Measurements from ENCODE around the gene FHIT. TPM values are rescaled to one million over a fixed set of nuclear protein-coding genes. Genes with fewer than 3 reads are reported as not detected.

Gene FHIT
- total RNA-seq, 4 donors from 2014 or later: 4.4 to 10.6 (median 8.4) TPM

DNA sequence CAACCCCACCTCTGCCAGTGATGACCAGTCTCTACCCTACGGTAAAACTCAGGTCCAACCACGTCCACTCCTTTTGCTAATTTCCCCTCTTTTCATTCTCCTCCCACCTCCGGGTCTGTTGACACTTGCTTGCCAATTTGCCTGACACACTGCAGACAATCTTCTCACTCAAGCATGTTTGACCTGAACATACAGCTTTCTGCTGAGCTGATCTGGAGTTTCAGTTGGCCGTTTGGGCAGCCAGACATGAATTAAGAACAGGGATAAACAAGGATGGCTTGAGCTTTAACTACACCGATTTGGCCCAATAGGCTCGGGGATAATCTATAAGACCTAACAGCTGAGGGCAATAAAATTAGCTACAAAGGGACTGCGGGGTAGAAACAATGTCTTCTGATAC is 1442.8 kb downstream of the FHIT start:
- TF ChIP-seq, protein P1, sequence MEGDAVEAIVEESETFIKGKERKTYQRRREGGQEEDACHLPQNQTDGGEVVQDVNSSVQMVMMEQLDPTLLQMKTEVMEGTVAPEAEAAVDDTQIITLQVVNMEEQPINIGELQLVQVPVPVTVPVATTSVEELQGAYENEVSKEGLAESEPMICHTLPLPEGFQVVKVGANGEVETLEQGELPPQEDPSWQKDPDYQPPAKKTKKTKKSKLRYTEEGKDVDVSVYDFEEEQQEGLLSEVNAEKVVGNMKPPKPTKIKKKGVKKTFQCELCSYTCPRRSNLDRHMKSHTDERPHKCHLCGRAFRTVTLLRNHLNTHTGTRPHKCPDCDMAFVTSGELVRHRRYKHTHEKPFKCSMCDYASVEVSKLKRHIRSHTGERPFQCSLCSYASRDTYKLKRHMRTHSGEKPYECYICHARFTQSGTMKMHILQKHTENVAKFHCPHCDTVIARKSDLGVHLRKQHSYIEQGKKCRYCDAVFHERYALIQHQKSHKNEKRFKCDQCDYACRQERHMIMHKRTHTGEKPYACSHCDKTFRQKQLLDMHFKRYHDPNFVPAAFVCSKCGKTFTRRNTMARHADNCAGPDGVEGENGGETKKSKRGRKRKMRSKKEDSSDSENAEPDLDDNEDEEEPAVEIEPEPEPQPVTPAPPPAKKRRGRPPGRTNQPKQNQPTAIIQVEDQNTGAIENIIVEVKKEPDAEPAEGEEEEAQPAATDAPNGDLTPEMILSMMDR (IDR thresholded peaks at IDR 0.05; ENCODE audit: low read depth): no peak

DNA sequence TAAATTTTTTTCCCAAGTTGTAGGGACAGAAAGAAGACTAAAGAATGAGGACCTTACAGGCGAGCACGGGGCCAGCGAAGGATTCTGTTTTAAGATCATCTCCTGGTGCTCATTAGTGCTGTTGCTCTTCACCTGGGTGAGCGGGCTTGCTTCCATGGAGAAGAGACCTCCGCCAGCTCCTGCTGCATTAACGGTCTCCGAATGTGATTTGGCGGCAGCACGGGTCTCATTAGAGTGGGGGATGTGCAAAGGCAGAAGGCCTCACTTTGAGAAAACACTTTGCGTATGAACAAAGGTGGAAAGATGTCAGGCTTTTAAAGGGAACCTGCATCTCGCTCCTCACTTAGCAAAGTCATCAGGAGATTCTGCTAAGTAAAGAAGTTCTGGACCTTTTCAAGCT is 1448.0 kb downstream of the FHIT start:
- TF ChIP-seq, protein P1 (IDR thresholded peaks at IDR 0.05; ENCODE audit: low read depth): no peak

DNA sequence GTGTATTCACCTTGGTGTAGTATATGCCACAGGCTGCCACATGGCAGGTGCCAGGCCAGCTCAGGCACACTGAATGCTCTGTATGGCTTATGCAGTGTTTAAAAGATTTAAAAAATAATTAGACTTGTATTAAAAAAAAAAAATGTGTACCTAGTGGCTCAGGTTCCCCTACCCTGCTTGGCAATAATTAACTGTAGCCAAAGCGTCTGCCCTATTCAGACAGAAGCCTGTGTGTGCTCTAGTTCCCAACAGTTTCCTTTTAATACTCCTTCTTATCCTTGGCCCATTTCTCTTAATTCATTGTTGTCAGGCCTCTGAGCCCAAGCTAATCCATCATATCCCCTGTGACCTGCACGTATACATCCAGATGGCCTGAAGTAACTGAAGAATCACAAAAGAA is 1449.2 kb downstream of the FHIT start:
- TF ChIP-seq, protein P1 (IDR thresholded peaks at IDR 0.05; ENCODE audit: low read depth): no peak

DNA sequence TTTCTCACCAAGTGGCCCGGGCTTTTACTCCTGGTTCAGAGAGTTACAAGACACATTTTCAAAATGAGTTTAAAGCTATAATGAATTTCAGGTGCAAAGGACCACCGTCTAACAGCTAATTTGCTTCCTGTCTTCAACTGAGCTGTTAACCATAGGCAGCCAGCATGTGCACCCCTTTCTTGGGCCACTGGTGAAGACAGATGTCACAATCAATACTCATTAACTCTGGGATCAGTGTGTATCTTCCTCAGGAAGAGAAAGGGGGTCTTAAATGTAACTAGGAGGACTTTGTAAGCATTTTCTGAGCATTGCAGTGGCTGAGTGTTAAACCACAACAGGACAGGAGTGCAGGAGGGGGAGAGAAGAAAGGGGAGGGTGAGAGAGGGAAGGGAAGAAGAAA is 1450.8 kb downstream of the FHIT start:
- TF ChIP-seq, protein P1 (IDR thresholded peaks at IDR 0.05; ENCODE audit: low read depth): no peak

DNA sequence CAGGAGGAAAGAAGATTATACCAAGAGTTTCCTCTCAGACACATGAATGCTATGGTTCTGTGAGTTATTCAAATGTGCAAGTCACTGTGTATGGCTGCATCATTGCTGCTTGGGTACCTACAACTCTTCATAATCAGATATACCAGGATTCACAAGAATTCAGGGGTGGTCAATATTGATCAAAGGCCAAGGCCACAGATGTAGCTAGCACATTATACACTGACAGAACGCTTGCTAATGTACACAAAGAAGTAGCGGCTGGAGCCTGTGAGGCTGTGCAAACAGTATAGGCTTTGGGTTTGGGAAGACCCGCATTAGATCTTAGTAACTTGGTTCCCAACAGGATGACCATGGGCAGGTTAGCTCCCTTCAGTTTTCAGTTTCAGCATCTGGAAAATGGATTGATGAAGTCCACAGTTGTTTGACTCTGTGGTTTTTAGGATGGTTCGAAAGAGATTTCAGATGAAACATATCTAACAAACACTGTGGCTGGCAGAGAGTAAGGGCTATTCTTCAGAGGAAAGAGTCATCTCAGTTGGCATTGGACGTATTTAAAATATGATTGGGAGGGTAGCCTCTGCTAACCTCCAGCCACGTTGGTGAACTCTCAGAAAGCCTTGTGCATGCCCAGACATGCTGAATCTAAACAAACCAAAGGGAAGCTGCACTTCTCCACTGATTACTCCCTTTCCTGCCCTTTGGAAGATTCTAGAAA is 1452.7 kb downstream of the FHIT start:
- TF ChIP-seq, protein P1 (IDR thresholded peaks at IDR 0.05; ENCODE audit: low read depth): no peak

DNA sequence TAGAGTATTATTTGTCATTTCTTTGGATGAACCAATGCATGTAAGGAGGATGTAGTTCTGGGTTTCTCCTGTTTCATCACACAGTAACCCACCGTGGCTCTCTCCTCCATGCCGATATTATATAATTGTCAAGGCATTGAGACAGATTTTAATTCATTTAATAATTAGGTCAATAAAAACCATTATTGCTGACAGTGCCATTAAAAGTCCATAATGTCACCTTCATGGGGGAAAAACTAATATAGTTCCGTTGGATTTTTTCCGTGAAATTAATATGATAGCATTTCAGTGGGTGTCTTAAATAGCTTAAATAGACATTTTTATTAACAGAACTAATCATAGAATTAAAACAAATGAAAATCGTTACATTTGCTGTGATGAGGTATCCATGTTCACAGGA is 1453.7 kb downstream of the FHIT start:
- TF ChIP-seq, protein P1 (IDR thresholded peaks at IDR 0.05; ENCODE audit: low read depth): no peak

DNA sequence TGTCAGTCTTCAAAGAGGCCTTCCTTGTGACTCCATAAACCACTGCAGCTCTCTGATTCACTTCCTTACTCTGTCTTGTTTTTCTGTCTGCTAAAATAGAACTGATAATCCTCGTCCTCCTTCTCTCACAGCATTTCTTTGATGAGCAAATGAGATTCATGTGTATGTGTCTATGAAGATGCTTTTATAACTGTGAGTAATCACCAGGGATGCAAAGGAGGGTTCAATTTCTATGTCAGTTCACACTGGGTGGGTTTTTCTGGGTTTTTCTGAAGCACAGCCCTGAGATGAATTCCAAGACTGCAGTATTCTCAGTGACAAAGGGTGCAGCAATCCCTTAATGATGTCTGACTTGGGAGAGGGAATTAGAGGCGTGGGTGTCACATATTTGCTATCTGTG is 1454.8 kb downstream of the FHIT start:
- TF ChIP-seq, protein P1 (IDR thresholded peaks at IDR 0.05; ENCODE audit: low read depth): no peak

Measured in subcutaneous adipose tissue (tissue), 4 donors.